Vagina (tissue), 2 donors: ENCODE measurements around the gene EEF1AKMT3.

ENCODE experiments used
- CTCF ChIP-seq, 3 experiments: fragments of 450-650 bp in 2 of 3; fragments of 200-600 bp in 1 of 3; sonication (generic) in 1 of 3; IDR thresholded peaks; one replicate each; pipeline ENCODE4 v1.5.1; 2017 to 2019; ENCODE audit warnings: antibody characterized with exemption in 3 of 3, mild to moderate bottlenecking in 2 of 3, moderate library complexity in 2 of 3
- POLR2A ChIP-seq, 2 donors: fragments of 450-650 bp; IDR thresholded peaks; one replicate each; pipeline ENCODE4 v1.6.1; 2017; ENCODE audit warnings: antibody characterized with exemption in 2 of 2, mild to moderate bottlenecking in 2 of 2, moderate library complexity in 2 of 2

- TF ChIP-seq POLR2A (IDR thresholded peaks at IDR 0.05) (no peak), CTCF (IDR thresholded peaks at IDR 0.05) (no peak)
Observed at GRCh38 chr12:57796996-57797395, 24.6 kb downstream of the EEF1AKMT3 start.
